CD4-positive, alpha-beta T cell treated with Interleukin-15 for 1 hour (primary cell): ENCODE data around the gene RAMP2.
A peak's percentile ranks its signal among the peaks of the same experiment; 100 is the strongest.

Experiments used
- DNase-seq: peaks from one replicate; pipeline ENCODE4 v3.0.0-alpha.2; 2020

RAMP2 gene

DNA sequence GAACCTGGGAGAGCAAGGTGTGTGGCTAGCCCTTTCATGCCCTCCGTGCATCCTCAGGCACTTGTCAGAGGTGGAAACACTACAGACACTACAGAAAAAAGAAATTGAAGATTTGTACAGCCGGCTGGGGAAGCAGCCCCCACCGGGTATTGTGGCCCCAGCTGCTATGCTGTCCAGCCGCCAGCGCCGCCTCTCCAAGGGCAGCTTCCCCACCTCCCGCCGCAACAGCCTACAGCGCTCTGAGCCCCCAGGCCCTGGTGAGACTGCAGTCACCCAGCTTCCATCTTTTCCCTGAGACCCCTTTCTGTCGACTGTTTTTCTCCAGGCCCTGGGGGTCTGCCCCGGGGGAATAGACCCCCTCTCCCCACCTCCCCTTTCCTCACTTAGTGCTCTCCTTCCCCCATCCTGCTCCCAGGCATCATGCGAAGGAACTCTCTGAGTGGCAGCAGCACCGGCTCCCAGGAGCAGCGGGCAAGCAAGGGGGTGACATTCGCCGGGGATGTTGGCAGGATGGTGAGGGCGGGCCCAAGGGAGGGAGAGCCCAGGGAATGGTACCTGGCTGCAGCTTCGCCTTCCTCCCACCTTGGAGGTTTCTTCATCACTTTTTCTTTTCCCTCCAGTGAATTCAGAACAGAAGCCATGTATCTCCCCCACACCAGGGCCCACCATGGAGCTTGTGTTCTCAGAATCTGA, 35.2 kb downstream of the RAMP2 start:
- DNase-seq = no peak

DNA sequence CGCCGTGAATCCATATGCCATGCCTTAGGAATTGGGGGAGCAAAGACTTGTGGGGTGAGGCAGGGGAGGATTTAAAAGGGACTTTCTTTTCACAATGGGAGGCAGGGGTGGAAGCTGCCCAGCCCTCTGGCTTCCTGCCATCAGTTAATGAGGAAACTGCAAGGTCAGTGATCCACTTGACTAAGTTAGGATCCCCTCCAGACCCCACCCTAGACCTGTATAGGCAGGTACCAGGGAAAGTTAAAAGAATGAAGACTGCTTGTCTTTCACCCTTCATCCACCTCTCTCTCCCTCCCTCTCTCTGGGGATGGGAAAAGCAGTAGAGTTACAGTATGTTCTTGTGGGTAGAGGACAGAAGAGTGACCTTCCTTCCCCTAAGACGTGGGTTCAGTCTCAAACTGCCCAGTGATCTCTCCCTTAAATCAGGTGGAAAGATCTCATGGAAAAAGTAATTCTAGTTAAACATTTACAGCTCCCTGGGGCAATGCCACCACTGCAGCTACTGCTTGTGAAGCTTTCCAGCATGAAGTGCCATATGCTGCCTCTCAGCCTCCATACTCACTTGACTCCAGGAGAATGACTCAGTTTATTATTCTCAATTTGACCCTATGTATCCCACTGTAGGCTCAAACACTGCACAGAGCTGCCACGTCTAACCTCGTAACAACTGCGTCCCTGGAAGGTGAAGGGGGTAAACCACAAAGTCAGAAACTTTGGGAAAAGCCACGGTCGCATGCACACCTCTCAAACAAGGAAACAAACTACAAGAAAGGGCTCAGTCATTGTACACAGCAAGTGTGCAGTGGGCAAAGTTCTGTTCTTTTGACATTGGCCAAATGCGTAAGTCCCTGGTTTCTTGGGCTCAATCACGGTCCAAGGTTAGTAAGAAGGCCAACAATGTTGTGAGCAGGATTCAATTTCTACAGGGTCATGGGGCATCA, 36.3 kb downstream of the RAMP2 start:
- DNase-seq = no peak

DNA sequence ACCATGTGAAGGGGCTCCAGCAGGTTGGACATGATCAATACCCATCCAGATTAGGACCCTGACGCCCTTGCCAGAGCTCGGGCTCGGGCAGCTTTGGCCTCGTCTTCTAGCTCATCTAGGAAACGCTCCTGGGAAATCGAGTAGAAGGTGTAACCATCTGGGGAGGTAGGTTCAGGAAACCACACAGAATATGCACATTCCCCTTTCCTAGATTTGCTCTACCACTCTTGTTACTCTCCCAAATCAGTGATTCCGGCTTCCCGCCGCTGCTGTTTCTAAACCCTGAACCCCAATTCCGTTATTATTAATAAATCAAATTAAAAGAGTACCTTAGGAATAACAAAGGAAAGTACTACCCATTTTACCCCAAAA, 37.0 kb downstream of the RAMP2 start:
- DNase-seq = no peak

DNA sequence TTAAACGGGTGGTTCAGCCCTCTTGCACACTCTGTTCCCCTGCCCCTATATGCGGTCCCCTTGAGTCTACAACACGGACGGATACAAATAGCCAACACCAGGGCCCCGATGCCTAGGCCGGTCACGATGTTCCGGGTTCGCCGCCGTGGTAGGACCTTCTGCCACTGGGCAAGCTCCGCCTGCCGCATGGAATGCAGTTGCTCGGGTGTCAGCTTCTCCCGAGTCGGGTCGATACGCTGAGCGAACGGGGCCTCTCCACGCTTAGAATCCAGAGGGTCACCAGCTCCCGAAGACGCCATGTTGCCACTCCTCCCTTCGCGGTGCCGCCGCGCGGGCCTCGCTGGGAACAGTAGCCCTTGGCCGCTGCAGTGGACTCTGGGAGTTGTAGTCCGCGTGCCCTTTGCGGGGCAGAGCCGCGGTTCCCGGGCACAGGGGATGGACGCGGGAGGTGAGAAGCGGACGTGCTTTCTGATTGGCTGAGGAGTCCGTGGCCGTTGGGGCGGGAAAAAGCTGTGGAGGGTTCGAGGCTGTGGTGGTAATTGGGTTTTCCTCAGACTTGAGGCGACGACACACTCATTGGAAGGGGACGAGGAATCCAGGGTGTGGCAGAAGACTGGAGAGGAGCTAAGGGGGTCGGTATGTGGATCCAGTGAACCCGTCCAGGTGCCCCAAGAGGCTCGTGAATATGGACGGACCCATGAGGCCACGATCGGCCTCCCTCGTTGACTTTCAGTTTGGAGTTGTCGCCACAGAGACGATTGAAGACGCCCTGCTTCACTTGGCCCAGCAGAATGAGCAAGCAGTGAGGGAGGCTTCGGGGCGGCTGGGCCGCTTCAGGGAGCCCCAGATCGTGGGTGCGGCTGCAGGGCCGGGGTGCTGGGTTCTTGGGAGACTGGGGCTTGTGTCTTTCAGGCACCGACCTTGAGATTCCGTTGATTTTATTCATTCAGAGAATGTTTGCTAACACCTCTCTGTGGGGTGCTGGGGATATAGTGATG, 37.7 kb downstream of the RAMP2 start, which contains the start of the genes CNTD1 and COA3:
Gene CNTD1, plus strand, starts transcription at position 479 of the 998 bp plus-strand sequence. Its CDS starts 207 bp downstream, at position 686.
Gene COA3, minus strand, starts transcription at position 322 of the 998 bp plus-strand sequence. Its CDS starts 23 bp downstream, at position 299.
- DNase-seq = peak; percentile 76

DNA sequence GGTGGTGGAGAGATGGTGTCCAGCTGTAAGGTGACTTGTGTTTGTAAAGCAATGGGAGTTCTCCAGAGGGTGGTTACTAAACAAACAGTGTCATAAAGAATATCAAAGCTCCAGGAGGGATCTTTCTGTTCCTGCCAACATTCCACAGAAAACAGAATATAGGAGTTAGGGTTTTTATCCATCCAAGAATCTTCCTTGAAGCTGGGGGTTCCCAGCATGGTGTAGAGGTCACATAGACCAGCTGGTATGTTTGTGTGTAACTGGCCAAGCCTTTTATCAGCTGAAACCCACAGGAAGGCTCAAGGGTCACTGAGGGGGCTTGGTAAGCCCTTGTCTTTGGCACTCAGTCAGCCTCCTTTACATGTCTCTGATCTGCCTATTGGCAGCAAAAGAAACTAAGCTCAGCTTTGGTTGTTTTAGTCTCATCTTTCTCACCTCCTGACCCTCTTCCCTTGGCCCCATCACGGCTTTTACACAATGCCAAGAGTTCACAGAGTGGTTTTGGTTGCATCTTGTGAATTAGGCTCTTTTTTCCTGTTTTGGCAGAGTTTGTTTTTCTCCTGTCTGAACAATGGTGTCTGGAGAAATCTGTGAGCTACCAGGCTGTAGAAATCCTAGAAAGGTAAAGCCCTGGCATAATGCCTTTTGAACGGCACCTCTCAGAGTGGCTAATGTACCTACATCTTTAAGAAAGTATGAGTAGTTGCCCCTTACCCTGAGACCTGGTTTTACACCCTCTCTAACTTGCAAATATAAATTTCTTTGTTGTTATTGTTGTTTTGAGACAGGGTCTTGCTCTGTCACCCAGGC, 42.3 kb downstream of the RAMP2 start:
- DNase-seq = no peak

DNA sequence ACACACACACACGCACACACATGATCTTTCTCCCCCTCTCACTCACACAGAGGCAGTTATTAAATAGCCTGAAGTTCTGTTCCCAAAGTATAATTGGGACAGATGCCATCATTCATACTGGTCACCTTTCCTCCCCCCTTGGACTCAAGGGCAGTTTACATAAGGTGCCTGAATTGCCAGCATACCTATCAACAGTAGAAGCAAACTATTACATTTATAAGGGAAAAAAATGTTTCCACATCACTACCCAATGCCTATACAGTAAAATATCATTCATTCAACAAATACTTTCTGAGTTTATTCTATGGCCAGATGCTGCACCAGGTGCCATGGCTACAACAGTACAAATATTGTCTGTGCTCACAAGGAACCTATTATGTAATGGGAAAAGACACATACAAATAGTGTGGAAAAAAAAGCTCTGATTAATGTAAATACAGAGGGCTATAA, 43.9 kb downstream of the RAMP2 start:
- DNase-seq = no peak

DNA sequence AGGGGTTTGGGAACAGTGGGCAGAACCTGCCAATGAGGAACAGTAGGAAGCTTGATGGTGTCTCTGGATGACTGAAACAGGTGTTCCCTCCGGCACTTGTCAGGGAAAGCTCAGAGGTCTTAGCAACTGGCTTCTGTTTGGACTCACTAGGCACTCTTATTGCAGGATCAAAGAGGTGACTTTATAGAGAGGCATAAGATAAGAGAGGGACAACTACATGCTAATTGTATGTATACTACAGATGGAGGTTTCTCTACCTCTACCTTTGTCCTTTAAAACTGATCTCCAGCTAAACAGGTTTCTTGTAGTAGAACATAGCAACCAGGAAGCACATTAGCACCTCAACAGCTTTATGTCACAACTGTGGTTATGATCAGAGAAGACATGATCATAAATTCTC, 45.2 kb downstream of the RAMP2 start:
- DNase-seq = no peak

DNA sequence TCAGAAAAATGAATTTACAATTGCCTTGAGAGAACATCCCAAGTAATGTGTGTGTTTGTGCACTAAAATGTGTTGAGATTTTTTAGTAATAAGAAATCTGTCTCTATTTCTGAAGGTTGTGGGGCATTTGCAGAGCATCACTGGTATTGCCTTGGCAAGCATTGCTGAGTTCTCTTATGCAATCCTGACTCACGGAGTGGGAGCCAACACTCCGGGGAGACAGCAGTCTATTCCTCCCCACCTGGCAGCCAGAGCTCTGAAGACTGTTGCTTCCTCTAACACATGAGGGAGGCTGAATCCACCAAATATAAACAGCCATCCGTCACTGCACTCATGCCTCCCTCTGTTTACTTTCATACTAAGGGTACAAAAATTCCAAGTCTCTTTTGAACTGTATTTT, 48.2 kb downstream of the RAMP2 start:
- DNase-seq = no peak
